GM12878 (cell line): ENCODE data around the gene WDR74. TPM values are rescaled to one million over a fixed set of nuclear protein-coding genes. Genes with fewer than 3 reads are reported as not detected.

Source experiments
- CBFB ChIP-seq: IDR thresholded peaks from 2 replicates; pipeline ENCODE4 v1.6.1; 2016; ENCODE audit warnings: antibody characterized with exemption, low read depth
- CHD4 ChIP-seq: fragments of 200-600 bp; sonication (generic); IDR thresholded peaks from 2 replicates; pipeline ENCODE4 v1.6.1; 2016; ENCODE audit warnings: mild to moderate bottlenecking
- CTCF ChIP-seq, 3 experiments: IDR thresholded peaks in 2 of 3; conservative IDR thresholded peaks in 1 of 3; 2 replicates each; pipeline ENCODE4 v1.5.1; 2011; ENCODE audit warnings: low read depth in 3 of 3, low read length in 3 of 3, mild to moderate bottlenecking in 3 of 3, control low read depth in 2 of 3, moderate library complexity in 2 of 3, inconsistent platforms in 1 of 3, mixed read lengths in 1 of 3; ENCODE audit not compliant: control insufficient read depth in 2 of 3, insufficient read depth in 1 of 3; ENCODE audit errors: extremely low read depth in 1 of 3
- FOXM1 ChIP-seq: IDR thresholded peaks from 2 replicates; pipeline ENCODE4 v1.6.1; 2012; ENCODE audit warnings: low read depth, mild to moderate bottlenecking, inconsistent platforms, low read length, moderate library complexity
- JUNB ChIP-seq: IDR thresholded peaks from 2 replicates; pipeline ENCODE4 v1.6.1; 2016; ENCODE audit warnings: antibody characterized with exemption, mild to moderate bottlenecking
- MEF2B ChIP-seq: fragments of 450-650 bp; IDR thresholded peaks from 2 replicates; pipeline ENCODE4 v1.6.1; 2018; ENCODE audit warnings: mild to moderate bottlenecking, moderate library complexity; ENCODE audit not compliant: partially characterized antibody, poor library complexity, severe bottlenecking
- NR2C2 ChIP-seq: IDR thresholded peaks from 2 replicates; pipeline ENCODE4 v1.6.1; 2011; ENCODE audit warnings: borderline replicate concordance, low read depth; ENCODE audit not compliant: control insufficient read depth, insufficient read length
- PAX5 ChIP-seq: IDR thresholded peaks from 2 replicates; pipeline ENCODE4 v1.6.1; 2011; ENCODE audit warnings: low read depth, low read length, borderline replicate concordance
- PAX8 ChIP-seq: fragments of 450-650 bp; IDR thresholded peaks from 2 replicates; pipeline ENCODE4 v1.6.1; 2017; ENCODE audit warnings: mild to moderate bottlenecking, moderate library complexity
- PML ChIP-seq: IDR thresholded peaks from 2 replicates; pipeline ENCODE4 v1.6.1; 2012; ENCODE audit warnings: low read length, inconsistent platforms
- REST ChIP-seq: IDR thresholded peaks from 2 replicates; pipeline ENCODE4 v1.6.1; 2012; ENCODE audit warnings: mild to moderate bottlenecking, low read depth, low read length
- SMARCA5 ChIP-seq: fragments of 450-650 bp; IDR thresholded peaks from 2 replicates; pipeline ENCODE4 v1.6.1; 2017; ENCODE audit warnings: mild to moderate bottlenecking
- TCF7 ChIP-seq: IDR thresholded peaks from 2 replicates; pipeline ENCODE4 v1.6.1; 2014; ENCODE audit warnings: antibody characterized with exemption, borderline replicate concordance
- YBX1 ChIP-seq: fragments of 450-650 bp; IDR thresholded peaks from 2 replicates; pipeline ENCODE4 v1.6.1; 2016; ENCODE audit warnings: antibody characterized with exemption
- ZBED1 ChIP-seq: IDR thresholded peaks from 2 replicates; pipeline ENCODE4 v1.6.1; 2016; ENCODE audit warnings: borderline replicate concordance
- ZBTB4 ChIP-seq: fragments of 450-650 bp; formaldehyde crosslinking; IDR thresholded peaks from 2 replicates; pipeline ENCODE4 v1.4.0; 2022; ENCODE audit warnings: mild to moderate bottlenecking, moderate library complexity
- polyA plus RNA-seq, 11 experiments: library from polyadenylated mRNA; depleted of rRNA in 4 of 11; unstranded in 6 of 11; stranded (reverse) in 5 of 11; fragments of >200 nt; fragmentation: Nextera tagmentation in 4 of 11; fragmentation: Illumina TruSeq in 1 of 11; extraction: Ambion mirVana in 4 of 11; extraction: Trizol in 1 of 11; gene quantifications; 1 replicate in 1 of 11; 2 replicates in 10 of 11; pipeline versions ENCODE4 v1.2.1 to v1.2.3, GENCODE V29; 2011 to 2016; ENCODE audit warnings: inconsistent platforms in 2 of 11, missing spikeins in 2 of 11, low read depth in 1 of 11
- total RNA-seq, 4 experiments: library from RNA; depleted of rRNA in 3 of 4; stranded (reverse); fragments of >200 nt in 3 of 4; fragmentation: Illumina TruSeq in 1 of 4; extraction: Trizol in 1 of 4; gene quantifications; 2 replicates each; pipeline versions ENCODE4 v1.2.1 to v1.2.3, GENCODE V29; 2013 to 2021
- TF ChIP-seq, protein P1 (sequence below): fragments of 150-350 bp; IDR thresholded peaks from 2 replicates; pipeline ENCODE4 v1.6.1; 2014; ENCODE audit warnings: mild to moderate bottlenecking, low read depth, low read length
- TF ChIP-seq, protein P2 (sequence below): IDR thresholded peaks from 2 replicates; pipeline ENCODE4 v1.6.1; 2011; ENCODE audit warnings: borderline replicate concordance, low read depth, mild to moderate bottlenecking, moderate library complexity, low read length; ENCODE audit not compliant: insufficient read depth, poor library complexity, severe bottlenecking

Gene WDR74
- total and polyA plus RNA-seq, 10 of the 15 experiments (the other 5 are each of a cell fraction or from before 2014, with no cell fraction given) = 18.2 to 103 (median 60.7) TPM

DNA sequence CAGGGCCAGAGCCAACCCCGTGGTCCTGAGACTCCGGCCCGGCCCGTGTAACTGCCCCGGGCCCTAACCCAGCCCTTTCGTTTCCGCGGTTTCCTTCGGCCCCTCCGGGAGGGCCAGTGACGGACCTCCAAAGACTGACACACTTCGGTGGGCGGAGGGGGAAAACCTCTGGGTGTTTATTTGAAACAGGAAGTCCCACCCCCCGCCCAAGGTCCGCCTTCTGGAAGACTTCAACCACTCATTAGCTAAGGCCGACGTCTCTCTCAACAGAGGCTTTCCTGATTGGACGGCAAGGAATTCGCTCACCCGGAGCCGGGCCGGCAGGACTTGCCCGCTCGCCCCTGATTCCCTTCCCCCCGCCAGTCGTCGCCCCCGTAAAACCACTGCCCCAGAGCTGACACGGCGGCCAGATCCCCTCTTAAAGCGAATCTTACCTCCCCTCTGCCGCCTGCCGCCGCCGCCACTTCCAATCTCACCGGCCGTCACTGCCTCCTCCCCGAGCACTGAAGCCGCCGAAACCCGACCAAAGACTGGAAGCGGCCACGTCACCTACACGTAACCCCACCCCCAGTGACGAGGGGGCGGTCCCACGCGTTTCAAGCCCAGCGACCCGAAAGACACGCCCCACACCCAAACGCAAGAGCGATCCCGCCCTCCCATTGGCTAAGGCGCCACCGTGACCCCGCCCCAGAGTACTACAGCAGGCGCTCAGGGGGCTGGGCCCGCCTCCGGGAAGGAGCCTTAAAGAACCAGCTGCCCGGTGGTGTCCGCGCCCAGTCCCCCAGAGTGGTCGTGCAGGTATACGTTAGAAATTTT, 7.7 kb downstream of the WDR74 start, which contains the start of gene STX5 (continued):
- TF ChIP-seq REST (no peak), PML (peak; percentile 64; the same call in 1 of the 2 replicates), JUNB (no peak), TCF7 (no peak), MEF2B (peak; percentile 5), SMARCA5 (peak; percentile 80), CTCF (IDR thresholded peaks at IDR 0.05 in 2 of 3, conservative IDR thresholded peaks at IDR 0.05 in 1 of 3; ENCODE audit: control insufficient read depth in 2 of 3, extremely low read depth in 1 of 3, insufficient read depth in 1 of 3, low read depth in 3 of 3, low read length in 3 of 3) (no peak), PAX5 (peak; percentile 71; the same call in 1 of the 2 replicates), ZBTB4 (CRISPR knock-in tag) (no peak), FOXM1 (no peak), NR2C2 (no peak), ZBED1 (no peak), PAX8 (no peak), CBFB (peak; percentile 71), YBX1 (no peak), CHD4 (no peak)
- TF ChIP-seq, protein P1, sequence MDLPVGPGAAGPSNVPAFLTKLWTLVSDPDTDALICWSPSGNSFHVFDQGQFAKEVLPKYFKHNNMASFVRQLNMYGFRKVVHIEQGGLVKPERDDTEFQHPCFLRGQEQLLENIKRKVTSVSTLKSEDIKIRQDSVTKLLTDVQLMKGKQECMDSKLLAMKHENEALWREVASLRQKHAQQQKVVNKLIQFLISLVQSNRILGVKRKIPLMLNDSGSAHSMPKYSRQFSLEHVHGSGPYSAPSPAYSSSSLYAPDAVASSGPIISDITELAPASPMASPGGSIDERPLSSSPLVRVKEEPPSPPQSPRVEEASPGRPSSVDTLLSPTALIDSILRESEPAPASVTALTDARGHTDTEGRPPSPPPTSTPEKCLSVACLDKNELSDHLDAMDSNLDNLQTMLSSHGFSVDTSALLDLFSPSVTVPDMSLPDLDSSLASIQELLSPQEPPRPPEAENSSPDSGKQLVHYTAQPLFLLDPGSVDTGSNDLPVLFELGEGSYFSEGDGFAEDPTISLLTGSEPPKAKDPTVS = no peak
- TF ChIP-seq, protein P2, sequence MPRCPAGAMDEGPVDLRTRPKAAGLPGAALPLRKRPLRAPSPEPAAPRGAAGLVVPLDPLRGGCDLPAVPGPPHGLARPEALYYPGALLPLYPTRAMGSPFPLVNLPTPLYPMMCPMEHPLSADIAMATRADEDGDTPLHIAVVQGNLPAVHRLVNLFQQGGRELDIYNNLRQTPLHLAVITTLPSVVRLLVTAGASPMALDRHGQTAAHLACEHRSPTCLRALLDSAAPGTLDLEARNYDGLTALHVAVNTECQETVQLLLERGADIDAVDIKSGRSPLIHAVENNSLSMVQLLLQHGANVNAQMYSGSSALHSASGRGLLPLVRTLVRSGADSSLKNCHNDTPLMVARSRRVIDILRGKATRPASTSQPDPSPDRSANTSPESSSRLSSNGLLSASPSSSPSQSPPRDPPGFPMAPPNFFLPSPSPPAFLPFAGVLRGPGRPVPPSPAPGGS = peak; percentile 1
